NCI-H1048 (cell line): ENCODE results near the gene CASP9.
"Not testable (repeated sequence)": the region's sequence is repeated elsewhere in the genome, so short reads cannot be mapped to it uniquely, and the experiment has no call there.

Experiments used
- DNase-seq: peaks from one replicate; lab custom pipeline; 2025; lab: John Stamatoyannopoulos, UW

The CASP9 gene

DNA sequence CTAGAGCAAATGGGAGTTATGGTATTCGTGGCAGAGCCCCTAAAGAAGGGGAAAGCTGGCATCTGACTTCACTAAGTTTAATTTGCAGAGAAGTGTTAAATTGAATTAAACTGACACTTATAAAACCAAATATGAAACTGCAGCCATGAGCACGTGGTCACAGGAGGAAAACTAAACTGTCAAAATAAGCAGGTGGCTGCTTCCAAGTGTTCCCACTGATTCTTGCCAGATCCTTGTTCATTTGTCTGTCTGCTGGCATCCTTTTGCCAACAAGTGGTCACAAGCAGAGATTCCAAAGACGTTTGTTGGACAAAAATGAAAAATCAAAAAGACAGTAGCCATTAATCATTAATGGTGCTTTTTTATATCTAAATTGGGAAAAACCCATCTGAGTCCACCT lies 54.7 kb downstream of the CASP9 start:
- DNase-seq: no peak

DNA sequence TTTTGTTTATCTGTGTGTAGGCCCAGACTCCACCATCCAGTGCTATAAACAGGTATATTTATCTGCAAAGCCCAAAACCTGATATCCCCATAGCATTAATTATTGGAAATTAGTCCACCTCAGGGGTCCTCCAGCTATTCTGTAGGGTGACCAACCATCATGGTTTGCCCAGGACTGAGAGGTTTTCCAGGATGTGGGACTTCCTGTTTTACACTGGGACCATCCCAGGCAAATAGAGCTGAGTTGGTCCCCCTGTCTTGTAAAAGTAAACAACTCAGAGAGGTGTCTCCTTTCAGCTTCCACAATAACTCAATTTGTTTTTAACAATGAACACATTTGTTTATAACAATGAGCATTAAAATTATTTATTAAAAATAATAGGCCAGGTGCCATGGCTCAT lies 55.9 kb downstream of the CASP9 start:
- no peak for DNase-seq

DNA sequence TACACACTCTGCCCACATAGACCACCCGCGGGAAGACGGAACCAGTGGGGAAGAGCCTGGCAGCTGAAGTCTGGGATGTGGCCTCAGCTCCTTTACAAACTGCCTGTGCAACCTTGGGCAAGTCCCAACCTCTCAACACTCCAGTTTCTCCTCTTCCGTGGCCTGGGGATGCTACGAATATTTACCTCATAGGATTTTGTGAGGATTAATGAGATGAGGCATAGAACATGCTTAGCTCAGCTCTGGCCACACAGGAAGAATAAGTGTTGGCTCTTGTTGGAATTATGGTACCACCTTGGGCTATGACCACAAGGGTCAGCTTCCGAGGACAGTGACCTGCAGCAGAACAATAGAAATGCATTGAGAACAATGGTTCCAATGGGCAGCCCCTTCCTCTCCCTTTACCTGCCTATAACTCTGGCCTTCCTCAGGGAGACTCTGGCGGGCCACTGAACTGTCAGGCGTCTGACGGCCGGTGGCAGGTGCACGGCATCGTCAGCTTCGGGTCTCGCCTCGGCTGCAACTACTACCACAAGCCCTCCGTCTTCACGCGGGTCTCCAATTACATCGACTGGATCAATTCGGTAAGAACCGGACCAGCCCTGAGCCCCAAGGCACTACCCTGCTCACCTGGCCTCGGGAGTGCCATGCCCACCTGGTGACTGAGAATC lies 56.9 kb downstream of the CASP9 start:
- DNase-seq: not testable (repeated sequence)

DNA sequence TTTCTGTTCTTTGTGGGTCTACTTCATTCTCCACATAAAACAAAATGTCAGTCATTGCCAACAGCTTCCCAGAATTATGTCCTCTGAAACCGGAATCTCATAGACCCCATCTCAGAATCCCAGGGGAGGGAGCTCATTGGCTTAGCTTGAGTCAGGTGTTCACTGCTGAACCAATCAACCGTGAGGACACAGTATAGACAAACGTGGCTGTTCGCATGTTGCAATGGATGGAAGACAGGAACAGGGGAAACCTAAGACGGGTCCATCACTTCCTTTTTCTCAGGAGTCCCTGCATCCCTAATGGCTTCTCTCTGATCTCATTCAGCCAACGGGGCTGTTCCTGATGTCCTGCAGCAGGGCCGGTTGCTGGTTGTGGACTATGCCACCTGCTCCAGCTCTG lies 58.3 kb downstream of the CASP9 start:
- no peak for DNase-seq

DNA sequence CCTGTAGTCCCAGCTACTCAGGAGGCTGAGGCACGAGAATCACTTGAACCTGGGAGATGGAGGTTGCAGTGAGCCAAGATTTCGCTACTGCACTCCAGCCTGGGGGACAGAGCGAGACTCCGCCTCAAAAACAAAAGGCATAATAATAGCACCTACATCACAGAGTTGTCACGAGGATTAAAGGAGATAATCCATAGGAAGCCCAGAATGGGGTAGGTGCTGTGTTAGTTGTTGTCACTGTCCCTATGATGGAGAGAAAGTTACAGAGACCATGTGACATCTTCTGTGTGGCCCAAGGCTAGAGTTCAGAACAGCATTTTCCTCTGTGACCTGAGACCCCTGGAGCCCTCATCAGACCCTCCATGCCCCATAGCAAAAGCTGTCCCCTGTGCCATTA lies 60.1 kb downstream of the CASP9 start:
- not testable (repeated sequence) for DNase-seq

DNA sequence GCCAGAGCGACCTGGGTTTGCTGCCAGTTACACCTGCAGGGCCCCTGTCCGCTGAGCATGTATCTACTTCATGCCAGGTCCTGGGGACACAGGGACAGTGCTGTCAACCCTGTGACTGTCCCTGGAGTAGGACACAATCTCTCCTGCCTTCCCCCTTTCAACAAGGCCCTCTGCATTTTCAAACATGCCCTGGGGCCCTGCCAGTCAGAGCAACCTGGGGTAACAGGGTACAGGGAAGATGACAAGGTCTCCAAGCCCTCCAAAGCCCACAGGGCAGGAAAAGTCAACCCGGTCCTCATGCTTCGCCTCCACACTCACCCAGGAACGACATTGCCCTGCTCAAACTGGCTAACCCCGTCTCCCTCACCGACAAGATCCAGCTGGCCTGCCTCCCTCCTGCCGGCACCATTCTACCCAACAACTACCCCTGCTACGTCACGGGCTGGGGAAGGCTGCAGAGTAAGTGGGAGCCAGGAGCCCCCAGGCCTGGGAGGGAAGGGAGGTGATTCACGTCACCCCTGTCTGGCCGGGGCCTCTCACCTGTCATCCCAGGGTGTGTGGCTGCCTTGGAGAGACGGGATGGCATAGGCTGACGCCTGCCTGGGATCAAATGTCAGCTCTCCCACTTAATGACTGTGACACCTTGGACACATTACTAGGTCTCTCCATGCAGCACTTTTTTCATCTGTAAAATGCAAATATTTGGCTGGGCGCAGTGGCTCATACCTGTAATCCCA lies 60.8 kb downstream of the CASP9 start:
- DNase-seq: not testable (repeated sequence)

DNA sequence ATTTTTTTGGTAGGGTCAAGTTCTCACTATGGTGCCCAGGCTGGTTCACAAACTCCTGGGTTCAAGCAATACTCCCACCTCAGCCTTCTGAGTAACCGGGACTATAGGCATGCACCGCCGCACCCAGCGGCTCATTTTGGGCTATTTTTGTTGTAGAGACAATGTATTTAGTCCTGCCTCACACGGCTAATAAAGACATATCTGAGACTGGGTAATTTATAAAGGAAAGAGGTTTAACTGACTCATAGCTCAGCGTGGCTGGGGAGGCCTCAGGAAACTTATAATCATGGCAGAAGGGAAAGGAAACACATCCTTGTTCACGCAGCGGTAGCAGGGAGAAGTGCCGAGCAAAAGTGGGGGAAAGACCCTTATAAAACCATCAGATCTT lies 63.3 kb downstream of the CASP9 start:
- DNase-seq: no peak

DNA sequence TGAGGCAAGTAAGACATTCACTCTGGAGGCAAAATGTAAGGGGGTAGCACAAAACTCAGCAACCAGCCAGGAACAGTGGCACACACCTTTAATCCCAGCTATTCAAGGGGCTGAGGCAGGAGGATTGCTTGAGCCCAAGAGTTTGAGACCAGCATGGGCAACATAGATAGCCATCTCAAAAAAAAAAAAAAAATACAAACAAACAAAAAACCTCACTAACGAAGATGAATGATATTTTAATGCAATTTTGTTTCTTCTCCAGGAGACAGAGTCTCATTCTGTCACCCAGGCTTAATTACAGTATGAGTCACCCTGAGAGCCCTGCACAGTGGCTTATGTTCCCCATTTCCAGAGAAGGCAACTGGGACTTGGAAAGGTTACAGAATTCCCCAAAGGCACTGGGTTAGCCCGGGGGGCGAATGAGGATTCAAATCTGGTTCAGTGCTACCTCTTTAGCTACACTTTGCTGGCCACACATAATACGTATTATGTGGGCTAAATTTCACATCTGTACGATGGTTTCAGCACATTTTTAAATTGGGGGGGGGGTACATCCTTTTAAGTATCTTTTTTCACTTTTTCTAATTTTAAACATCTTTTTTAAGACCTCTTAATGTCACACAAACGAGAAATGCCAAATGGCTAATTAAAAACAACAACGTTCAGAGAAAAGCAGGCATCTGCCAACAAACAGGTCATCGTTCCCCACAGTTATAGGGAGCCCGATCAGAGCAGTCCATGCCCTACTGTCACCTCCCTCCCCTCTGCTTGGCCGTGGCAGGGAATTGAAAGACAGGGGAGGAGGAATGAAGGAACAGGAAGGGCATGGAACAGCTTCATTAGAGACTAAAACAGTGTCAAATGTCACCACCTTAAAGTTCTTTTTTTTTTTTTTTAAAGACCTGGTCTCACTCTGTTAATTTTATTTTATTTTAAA lies 64.0 kb downstream of the CASP9 start:
- no peak for DNase-seq

DNA sequence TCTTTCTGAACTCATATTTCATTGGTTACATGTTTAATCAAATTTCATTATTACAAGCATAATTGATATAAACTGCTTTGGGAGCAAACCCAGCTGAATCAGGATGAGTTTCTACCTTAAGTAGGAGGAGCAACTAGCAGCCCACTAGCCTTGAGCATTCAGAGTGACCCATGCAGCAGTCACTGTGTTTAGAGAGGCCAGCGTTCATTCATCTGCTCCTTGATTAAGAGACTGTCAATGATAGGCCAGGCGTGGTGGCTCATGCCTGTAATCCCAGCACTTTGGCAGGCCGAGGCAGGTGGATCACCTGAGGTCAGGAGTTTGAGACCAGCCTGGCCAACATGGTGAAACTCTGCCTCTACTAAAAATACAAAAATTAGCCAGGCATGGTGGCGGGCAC lies 65.6 kb downstream of the CASP9 start:
- not testable (repeated sequence) for DNase-seq

DNA sequence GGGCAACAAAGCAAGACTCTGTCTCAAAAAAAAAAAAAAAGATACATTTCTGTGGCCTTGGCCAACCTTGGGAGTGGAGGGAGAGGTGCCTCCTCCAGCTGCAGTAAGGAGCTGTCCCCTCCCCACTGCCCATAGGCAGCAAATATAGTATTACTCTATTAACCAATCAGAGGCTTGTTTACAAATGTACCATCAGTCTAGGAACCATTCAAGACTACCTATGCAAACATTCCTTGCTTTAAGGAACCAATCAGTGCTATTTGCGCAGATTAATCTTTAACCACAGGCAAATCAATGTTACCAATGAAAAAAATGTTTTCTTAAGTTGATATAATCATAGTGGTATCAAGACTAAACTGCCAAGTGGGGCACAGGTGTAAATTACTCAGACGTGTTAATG lies 66.4 kb downstream of the CASP9 start:
- no peak for DNase-seq

DNA sequence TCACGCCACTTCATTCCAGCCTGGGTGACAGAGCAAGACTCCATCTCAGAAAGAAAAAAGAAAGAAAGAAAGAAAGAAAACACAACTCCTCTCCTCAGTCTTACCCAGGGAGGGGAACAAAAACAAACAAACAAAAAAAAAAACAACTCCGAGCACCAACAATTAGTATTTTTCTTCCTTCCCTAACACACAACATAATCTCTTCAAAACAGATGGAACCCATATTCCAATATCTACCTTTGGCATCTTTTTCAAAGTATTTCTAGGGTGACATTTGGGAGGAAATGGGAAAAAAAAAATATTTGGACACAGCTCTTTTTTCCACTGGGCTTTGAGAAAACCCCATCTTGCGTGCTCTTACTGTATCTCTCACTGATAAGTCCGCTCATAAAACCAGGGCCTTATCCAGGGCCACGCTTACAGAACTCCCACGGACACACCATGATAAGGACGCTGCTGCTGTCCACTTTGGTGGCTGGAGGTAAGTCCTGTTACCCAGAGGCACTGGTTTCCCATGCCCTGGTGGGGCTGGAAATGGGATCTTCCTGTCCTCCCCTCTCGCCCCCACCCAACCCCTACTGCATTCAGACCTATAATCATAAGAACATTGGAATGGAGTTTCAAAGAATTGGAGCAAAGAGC lies 67.6 kb downstream of the CASP9 start, which contains the start of gene CELA2A:
Gene CELA2A (plus strand): TSS at position 420 of the 642 bp plus-strand sequence. CDS start 22 bp downstream, at position 442.
- no peak for DNase-seq

DNA sequence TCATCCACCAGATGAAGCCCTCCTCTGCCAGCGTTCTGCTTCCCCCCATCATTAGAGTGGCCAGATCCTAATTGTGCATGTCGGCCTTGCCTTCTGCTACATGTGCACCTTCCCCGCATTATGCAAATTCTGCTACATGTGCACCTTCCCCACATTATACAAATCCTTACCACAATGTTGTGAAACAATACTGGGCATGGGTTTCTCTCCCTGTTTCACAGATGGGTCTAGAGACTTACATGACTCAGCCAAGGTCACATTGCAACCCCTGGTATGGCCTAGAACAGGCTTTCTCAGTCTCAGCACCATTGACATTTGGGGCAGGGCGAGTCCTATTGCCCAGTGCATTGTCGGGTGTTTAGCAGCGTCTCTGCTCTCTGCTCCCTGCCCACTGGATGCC lies 68.5 kb downstream of the CASP9 start:
- DNase-seq: no peak

DNA sequence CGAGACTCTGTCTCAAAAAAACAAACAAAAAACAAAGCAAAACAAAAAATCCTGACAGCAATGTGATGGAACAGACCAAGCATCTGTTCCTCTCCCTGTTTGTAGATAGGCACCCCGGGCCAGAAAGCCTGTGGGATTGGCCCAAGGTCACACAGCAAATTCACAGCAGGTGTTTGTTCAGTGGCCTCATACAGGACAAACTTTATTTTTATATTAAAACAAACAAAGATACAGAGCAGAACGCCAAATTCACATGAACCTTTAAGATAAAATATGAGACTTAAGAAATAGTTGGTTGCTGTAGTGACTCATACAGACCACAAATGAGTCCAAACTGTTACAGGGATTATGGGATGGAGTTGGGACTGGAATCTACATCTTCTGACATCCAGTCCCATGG lies 69.8 kb downstream of the CASP9 start:
- DNase-seq: no peak

DNA sequence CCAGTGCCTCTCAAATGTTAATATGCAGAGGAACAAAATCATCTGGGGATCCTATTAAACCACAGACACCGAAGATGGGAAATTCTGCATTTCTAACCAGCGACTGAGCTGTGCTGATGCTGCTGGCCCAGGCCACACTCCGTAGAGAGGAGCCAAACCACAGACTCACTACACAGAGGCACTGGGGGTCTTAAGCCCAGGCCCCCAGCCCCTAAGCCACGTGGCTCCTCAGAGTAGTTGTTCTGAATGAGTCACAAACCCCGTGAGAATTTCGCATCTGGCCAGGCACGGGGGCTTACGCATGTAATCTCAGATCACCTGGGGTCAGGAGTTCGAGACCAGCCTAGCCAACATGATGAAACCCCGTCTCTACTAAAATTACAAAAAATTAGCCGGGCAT lies 70.3 kb downstream of the CASP9 start:
- no peak for DNase-seq

DNA sequence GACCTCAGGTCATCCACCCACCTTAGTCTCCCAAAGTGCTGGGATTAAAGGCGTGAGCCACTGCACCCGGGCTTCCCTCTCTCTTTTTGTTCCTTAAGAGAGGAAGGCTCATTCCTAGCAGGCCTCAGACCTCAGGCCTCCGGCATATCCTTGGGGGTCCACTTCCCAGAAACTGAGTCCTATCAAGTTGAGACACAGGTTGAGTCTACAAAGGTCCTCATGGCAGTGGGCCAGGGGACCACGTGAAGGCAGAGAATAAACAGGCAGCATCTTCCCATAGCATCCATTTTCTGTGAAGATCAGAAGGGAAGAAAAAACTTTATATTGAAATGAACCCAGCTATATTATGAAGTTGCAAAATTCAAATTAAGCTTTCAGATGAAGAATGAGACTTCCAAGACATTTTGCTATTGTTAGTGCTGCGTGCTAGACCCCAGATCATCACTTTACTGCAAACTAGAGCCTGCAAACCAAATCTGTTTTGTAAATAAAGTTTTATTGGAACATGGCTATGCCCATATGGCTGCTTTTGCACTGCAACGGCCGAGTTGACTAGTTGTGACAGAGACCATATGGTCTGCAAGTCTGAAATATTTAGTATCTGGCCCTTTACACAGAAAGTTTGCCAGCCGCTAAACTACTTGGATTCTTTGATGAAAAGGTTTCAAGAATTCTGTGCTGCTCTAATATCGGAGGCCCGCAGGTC lies 71.0 kb downstream of the CASP9 start:
- DNase-seq: no peak

DNA sequence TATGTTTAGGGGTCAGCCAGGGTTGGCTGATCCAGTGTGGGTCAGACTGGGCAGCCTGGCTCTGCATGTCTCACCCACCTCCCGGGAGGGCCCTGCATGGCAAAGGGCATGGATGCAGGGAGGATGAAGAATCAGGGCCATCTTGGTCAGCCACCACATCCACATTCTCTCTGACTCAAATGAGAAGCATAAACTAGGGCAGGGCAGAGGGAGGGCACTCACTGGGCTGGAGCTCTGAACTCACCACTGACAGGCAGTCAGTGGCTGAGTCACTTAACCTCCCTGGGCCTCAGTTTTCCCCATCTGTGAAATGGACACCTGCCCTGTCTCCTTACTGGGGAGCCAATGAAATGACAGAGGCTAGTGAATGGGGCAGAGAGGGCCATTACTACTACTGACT lies 71.8 kb downstream of the CASP9 start:
- DNase-seq: no peak

DNA sequence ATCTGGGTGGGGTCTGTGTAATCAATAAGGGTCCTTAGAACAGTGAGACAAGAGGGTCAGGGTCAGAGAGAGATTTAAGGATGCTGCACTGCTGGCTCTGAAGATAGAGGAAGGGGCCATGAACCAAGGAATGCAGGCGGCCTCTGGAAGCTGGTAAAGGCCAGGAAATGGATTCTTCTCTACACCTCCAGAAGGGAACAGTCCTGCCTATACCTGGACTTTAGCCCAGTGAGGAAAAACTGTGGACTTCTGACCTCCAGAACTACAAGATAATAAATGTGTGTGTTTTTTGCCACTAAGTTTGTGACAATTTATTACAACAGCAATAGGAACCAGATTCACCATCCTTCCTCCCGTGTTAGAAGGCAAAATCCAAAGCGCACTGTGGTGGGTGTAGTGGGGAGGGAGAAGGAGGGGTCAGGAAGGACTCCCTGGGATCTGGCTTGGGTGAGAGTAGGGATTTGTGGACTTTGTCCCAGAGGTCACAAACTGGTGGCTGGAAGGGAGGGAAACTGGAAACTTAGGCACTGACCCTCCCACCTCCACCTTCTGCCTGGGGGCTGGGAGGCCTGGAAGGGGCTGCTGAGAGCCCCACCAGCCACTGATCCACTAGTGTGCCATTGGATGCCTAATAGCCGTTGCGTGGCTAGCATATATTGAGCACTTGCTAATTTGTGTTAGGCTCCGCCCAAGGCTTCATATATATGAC lies 72.8 kb downstream of the CASP9 start:
- DNase-seq: no peak

DNA sequence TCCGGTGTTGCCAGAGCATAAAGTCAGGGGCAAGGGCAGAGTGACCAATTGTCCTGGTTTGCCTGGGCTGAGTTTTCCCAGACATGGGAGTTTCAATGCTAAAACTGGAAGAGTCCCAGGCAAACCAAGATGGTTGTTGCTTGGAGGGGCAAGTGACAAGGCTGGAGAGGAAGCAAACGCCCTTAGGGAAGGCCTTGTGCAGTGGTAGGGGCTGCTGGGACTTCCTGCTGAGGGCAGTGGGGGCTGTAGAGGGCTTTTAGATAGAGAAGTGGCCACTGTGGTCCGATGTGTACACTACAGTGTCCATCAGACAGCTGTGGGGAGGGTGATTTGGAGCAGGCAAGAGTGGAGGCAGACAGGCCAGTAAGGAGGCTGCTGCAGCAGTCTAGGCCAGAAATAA lies 74.4 kb downstream of the CASP9 start:
- no peak for DNase-seq

DNA sequence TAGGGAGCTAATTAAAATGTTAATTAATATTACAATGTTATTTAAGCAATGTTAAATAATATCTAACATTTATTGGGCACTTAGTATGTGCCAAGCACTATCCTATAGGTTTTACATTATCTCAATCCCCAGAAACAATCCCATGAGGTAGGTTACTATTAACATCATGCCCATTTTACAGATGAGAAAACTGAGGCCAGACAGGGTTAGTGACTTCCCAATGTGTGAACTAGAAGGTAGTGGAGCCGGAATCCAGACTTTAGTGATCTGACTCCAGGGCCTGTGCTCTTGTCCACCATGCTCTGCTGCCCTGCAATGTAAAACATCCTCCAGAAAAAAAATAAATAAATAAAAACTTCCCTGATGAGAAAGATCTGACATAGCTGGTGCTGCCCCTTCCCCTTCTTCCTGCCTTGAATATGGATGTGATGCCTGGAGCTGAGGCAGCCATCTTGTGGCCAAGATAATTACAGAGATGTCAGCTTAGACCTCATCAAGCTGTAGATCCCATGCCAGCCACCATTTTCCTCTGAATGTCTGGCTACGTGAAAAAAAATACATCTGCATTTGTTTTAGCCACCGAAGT lies 75.0 kb downstream of the CASP9 start:
- no peak for DNase-seq

DNA sequence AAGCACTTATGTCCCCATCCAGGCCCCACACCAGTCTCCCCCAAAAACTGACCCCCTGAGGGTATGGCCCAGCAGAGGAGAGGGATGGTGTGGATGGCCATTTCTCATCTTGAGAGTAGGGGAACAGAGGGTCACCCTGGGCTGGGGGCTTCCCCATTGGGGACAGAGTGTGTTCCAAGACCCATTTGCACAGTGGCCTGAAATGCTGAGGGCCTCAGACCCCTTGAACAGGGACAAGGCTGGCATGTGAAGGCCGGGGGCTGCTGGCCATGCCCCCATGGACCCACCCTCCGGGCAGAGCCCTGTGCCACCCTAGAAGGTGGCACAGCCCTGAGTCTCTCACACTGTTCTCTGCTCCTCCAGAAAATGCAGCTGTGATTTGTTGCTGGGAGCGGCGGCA lies 77.8 kb downstream of the CASP9 start:
- no peak for DNase-seq
